ENCODE data around the gene CLOCK.

GRCh38 chr4:55518442-55518841 is 28.3 kb downstream of the CLOCK start:
- no peak for TF ChIP-seq CTCF (IDR thresholded peaks at IDR 0.05)
- no peak for TF ChIP-seq POLR2A (IDR thresholded peaks at IDR 0.05)
